AG09319 (cell line): ENCODE data around the gene IL1RAPL2.

ENCODE experiments used
- DNase-seq: peaks from one replicate; pipeline ENCODE4 v3.0.0-alpha.2; 2010; ENCODE audit warnings: low read depth; ENCODE audit errors: extremely low read depth
- CTCF ChIP-seq: IDR thresholded peaks from 2 replicates; pipeline ENCODE4 v1.5.1; 2011; ENCODE audit warnings: low read depth, mild to moderate bottlenecking, inconsistent platforms, low read length, moderate library complexity

Gene IL1RAPL2

DNA sequence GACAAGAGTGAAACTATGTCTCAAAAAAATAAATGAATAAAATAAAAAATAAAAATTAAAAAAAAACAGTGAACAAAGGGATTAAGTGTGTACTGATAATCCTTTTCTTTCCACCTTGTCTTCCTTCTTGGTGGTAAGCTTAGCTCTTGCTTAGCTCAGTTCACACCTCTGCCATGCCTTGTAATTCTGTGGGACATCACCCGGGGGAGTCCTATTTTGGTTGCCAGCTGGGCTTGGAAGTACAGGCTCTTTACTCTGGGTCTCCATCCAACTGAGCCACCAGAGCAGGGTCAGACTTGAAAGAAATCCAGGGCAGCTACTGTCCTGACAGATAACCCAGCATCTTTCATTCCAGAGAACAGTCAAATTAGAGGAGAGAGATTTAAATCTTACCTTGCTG, 858.7 kb downstream of the IL1RAPL2 start:
- TF ChIP-seq CTCF, result no peak
- DNase-seq, result no peak

- TF ChIP-seq CTCF, result no peak
- no peak for DNase-seq
Observed at GRCh38 chrX:105451401-105451800, 885.4 kb downstream of the IL1RAPL2 start.

DNA sequence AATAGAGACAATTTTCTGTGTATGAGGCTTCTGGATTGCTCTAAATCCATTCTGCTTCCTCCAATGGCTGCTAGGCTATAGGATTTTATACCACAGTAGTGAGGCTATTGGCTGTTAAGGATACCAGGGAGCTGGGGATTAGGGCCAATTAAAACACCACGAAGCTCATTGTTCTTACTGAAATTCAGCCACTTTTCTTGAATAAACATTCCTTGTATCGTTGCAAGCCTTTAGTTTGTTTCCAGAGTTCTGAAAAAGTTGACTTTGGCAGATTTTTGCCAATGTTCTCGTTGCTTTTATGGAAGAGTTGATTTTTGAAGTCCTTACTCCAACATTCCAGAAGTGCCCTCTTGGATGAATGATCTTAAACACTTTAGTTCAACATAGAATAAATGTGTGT, 892.8 kb downstream of the IL1RAPL2 start:
- no peak for DNase-seq
- no peak for TF ChIP-seq CTCF

- no peak for TF ChIP-seq CTCF
- no peak for DNase-seq
Observed at GRCh38 chrX:105460376-105460775, 894.4 kb downstream of the IL1RAPL2 start.

- no peak for DNase-seq
- no peak for TF ChIP-seq CTCF
Observed at GRCh38 chrX:105461016-105461415, 895.0 kb downstream of the IL1RAPL2 start.

DNA sequence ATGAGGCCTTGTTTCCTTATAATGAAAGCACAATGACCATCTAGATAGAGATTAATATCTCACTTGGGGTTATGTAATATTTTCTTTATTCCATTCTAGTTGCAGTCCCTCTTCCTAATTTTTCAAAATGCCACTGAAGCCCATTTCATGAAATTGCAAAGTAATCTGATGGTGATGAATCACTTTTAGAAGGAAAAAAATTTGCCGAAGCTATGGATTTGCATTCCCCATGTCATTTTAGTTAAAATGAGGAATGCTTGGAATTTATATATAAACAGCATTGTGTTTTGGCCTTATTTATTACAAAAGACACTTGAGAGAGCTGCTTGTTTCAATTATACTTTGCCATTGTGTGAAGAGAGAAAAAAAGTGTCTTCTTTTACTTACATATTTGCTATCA, 896.2 kb downstream of the IL1RAPL2 start:
- DNase-seq, result no peak
- TF ChIP-seq CTCF, result no peak

GRCh38 chrX:105463473-105463872, 897.5 kb downstream of the IL1RAPL2 start:
- no peak for TF ChIP-seq CTCF
- no peak for DNase-seq

- TF ChIP-seq CTCF, result no peak
- no peak for DNase-seq
Observed at GRCh38 chrX:105464618-105465017, 898.6 kb downstream of the IL1RAPL2 start.
